Gastrocnemius medialis (tissue), 4 donors: ENCODE measurements around the gene OVAAL.

Experiments used
- CTCF ChIP-seq, 5 experiments: fragments of 450-650 bp in 3 of 5; fragments of 200-600 bp in 2 of 5; sonication (generic) in 2 of 5; IDR thresholded peaks in 4 of 5; conservative IDR thresholded peaks in 1 of 5; 1 replicate in 4 of 5; 2 replicates in 1 of 5; pipeline ENCODE4 v1.5.1; 2016 to 2019; ENCODE audit warnings: antibody characterized with exemption in 5 of 5, mild to moderate bottlenecking in 3 of 5, moderate library complexity in 3 of 5
- POLR2A ChIP-seq, 2 donors: fragments of 450-650 bp; IDR thresholded peaks; one replicate each; pipeline ENCODE4 v1.6.1; 2017; ENCODE audit warnings: antibody characterized with exemption in 2 of 2, mild to moderate bottlenecking in 2 of 2, moderate library complexity in 2 of 2

- peak; percentile 64 to 81 (median 80) for TF ChIP-seq CTCF (IDR thresholded peaks at IDR 0.05 in 4 of 5, conservative IDR thresholded peaks at IDR 0.05 in 1 of 5)
- no peak for TF ChIP-seq POLR2A (IDR thresholded peaks at IDR 0.05)
Observed at GRCh38 chr1:180515857-180516388, 42.8 kb upstream of the OVAAL start.
